ENCODE data around the gene LDHA.
A peak's percentile ranks its signal among the peaks of the same experiment; 100 is the strongest.

The LDHA gene

DNA sequence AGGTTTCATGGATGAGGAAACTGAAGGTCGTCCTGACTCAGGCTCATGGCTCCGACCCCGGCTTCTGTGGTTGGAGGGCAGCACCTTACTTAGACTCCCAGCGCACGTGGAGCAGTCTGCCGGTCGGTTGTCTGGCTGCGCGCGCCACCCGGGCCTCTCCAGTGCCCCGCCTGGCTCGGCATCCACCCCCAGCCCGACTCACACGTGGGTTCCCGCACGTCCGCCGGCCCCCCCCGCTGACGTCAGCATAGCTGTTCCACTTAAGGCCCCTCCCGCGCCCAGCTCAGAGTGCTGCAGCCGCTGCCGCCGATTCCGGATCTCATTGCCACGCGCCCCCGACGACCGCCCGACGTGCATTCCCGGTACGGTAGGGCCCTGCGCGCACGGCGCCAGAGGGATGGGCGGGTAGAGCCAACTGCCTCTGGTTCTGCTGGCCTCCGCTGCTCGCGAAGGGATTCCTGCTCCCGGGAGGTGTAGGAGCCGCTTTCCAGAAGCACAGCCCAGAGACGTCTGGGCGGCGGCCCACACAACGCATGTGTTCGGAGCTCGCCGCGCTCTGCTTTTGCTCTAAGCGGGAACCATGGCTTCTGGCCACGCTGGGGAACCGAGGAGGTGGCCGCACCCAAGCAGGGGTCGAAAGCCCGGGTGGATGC, at the start of gene LDHA:
LDHA (plus strand) TSS at position 289 of the 653 bp plus-strand sequence. CDS start 2,280 bp downstream, outside the sequence.
- peak; percentile 91 for DNase-seq

DNA sequence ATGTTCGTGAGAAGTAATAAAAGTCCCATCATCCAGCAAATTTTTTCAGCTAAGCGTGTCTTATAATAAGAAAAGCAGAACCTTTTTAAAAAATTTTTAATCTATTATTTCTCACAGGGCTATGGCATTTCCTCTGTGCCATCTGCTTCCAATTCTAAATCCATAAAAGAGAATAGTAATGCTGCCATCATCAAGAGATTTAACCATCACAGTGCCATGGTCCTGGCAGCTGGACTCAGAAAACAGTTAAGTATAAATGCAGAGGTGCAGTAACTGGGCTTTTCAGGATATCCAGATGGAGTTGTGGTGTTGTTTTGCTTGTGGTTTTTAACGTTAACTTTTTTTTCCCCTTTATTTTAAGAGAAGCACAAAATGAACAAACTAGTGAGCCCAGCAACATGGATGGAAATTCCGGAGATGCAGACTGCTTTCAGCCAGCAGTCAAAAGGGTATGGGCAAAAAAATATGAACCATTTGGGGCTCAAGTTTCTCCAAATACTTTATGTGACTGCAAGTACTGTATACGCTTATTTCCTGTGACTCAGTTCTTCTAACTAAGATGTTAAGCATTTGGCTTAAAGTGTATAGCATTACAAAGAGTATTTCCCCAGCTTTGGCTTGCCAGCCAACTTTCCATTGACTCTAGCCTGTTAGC, 46.8 kb upstream of the LDHA start:
- no peak for DNase-seq

DNA sequence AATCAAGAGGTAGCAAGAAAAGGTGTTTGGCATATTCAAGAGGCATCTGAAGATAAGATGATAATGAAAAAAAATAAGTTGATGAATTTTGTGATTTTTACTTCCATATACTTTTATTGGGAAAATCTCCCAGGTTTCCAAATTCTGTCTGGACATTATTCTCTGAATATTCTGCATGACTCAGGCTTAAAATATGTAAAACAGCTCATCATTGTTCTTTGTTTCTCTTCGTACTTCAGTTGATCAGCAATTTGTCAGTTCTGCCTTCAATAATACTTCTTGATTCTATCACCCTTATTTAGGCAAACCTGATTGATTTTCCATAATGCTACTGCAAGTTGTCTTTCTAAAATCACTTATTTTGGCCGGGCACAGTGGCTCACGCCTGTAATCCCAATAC, 41.8 kb upstream of the LDHA start:
- no peak for DNase-seq

DNA sequence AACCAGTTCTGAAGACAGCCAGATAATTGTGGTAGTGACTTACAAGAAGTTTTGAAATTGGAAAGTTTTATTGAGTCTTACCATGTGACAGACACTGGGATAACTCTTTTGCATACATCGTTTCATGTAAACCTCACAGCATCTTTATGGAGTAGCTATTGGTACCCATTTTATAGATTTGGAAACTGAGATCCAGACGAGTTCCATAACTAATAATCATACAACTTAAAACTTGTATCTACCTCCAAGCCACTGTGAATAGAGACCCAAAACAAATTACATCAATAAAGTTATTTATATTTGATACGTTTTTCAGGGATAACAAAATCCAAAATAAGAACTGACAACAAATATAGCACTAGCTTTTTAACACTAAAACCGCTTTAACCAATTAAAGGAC, 35.7 kb upstream of the LDHA start:
- no peak for DNase-seq

DNA sequence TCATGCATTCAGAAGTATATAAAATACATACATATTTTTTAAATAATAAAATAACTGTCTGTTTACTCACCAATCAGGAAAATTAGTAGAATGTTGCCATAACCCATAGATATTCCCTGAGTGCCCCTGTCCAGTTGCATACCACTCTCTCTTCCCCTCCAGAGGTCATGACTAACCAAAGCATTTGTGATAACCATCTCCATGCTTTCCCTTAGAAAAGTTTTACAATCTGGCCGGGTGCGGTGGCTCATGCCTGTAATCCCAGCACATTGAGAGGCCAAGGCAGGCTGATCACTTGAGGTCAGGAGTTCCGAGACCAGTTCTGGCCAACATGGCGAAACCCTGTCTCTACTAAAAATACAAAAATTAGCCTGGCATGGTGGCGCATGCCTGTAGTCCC, 33.2 kb upstream of the LDHA start:
- no peak for DNase-seq

DNA sequence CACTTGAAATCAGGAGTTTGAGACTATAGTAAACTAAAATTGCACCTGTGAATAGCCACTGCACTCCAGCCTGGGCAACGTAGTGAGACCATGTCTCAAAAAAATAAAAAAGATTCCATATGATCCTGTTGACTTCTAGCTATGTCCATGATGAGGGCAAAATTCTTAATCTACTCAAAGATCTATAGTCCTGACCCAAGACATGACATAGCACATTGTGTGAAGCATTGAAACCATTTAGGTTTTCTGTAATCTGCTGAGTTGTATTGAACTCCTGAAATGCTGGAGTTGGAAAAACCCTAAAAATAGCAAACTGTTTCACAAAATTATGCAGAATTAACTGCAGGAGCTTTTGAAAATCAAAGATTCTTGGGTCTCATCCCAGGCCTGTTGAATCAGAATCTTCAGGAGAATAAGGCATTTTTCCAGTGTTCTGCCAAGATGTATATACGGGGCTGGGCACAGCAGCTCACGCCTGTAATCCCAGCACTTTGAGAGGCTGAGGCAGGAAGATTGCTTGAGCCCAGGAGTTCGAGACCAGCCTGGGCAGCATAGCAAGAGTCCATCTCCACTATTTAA, 29.8 kb upstream of the LDHA start:
- no peak for DNase-seq

DNA sequence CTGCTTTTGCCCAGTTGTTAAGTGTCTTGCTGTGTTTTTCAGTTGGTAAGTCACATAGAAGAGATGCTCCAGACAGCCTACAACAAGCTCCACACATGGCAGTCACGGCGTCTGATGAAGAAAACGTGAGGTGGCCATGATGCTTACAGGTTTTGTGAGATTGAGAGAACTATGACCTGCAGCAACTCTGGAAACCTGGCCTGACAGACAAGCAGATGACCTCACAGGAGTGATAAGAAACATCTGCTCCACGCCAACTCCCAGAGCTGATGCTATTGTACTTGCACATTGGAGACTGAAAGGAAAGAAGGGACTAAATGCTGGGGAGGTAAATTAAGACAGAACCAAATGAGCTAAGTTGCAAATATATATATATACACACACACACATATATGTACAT, 28.6 kb upstream of the LDHA start:
- no peak for DNase-seq

DNA sequence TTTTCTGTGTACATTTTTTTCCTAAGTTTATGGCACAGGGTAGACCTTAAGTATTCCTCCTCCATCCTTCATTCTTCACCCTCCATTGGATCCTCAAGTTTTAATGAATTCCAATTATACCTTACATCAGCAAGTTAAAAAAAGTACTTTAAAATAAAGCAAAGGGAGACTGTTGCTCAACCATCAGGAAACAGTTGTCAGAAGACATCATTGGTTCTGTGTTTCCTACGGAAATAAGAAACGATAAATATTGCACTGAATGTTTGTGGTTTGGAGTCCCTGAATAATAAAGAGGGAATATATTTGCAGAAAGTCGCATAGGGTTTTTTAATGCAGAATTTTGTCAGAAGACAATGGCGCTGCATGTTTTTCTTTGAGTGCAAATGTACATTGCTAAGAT, 28.1 kb upstream of the LDHA start:
- DNase-seq, result no peak

DNA sequence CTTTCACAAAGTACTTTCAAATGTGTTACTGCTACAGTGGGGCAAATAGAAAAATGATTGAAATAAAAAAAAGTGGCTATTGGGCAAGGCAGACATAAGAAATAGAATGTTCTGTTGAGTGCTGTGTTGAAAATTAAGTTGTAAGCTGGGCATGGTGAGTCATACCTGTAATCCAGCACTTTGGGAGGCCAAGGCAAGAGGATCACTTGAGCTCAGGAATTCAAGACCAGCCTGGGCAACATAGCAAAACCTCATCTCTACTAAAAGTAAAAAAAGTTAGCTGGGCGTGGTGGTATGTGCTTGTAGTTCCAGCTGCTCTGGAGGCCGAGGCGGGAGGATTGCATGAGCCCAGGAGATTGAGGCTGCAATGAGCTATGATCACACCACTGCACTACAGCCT, 26.9 kb upstream of the LDHA start:
- DNase-seq, result no peak

DNA sequence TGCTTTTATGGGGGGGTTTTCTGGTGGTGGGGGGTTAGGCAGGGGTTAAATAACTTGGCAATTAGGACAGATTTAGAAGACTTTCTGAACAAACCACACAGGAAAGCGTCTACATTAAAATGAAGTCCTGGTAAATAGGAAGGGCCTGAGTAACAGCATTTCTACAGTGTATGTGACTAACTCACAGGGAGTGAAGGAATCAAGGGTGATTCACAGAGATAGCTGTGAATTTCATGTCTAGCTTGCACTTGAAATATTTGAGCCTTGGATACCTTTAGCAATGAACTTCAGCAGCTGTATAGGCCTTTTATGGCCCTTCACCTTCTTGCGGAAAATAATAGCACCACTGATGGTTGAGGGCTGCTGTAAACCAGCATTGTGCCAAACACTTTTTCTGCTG, 26.1 kb upstream of the LDHA start:
- DNase-seq, result no peak

DNA sequence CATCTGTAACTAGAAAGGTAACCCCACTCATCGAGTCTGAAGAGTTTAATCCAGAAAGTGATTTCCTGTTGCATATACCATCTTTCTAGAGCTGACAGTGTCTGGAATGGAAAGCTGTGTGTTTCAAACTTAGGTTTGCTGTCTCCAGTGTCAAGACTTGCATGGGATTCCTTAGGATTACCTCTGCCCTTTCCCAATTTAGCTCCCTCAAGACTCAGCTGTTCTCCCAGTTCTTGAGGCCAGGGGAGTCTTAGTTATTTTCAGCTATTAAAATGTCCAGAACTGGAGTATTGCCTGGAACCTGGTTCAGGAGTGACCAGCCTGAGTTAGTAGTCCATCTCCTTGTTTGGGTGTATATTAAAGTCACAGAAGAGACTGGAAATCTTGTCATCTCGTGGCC, 25.0 kb upstream of the LDHA start:
- no peak for DNase-seq

DNA sequence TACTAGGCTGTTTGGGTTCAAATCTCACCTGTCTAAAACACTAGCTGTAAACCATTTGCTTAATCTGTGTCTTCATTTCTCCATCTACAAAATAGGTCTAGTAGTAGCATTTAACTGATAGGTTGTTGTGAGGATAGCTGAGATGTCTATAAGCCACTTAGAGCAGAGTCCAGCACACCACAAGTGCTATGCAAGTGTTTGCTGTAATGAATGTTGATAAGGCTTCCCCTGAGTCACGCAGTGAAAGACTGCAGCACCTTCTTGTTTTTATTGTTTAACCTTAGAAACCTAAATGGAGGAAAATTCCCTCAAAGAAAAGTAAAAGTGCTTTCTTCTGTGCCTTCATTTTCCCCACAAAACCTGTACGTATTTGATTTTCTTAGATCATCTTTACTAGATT, 23.1 kb upstream of the LDHA start:
- DNase-seq, result no peak

DNA sequence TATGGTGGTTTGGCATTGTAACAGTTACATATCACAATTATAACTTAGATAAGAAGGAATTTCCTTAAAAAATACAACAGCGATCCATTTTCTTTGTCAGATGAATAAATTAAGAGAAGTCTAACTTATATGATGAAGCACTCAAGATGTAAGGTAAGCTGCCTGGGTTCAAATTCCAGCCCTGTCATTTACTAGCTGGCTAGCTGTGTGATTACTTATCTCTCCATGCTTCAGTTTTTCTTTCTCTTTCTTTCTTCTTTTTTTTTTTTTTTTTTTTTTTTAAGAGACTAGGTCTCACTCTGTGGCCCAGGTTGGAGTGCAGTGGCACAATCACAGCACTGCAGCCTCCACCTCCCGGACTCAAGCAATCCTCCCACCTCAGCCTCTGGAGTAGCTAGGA, 22.2 kb upstream of the LDHA start:
- no peak for DNase-seq

DNA sequence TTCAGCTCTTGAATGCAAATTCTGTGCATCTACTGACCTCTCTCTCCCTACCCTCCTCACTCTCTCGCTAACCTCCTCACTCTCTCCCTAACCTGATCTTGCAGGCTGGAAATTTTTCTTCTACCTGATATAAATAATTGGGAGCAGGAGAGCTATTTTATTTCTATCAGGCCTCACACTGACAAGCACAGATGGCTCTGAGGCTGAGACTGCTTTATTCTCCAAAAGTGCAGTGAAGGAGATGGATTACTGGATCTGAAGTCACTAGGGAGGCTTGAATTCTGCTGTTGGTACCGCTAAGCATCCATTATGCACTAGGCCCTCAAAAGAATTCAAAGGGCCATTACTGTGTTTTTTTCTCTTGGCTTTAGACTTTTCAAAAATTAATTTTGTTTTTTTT, 19.4 kb upstream of the LDHA start:
- no peak for DNase-seq

DNA sequence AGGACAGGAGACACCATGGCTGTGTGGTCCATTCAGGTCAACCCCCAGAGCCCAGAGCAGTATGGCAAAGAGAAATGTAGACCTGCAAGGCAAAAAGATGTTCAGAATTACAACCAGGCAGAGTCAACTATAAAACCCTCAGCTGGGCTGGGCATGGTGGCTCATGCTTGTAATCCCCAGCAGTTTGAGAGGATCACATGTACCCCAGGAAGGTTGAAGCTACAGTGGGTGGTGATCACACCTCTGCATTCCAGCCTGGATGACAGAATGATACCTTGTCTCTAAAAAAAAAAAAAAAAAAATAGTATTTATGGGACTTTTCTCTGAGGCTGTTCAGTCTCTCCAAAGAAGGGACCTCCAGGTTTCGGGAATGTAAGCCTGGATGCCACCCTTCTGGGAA, 18.4 kb upstream of the LDHA start:
- DNase-seq, result no peak

DNA sequence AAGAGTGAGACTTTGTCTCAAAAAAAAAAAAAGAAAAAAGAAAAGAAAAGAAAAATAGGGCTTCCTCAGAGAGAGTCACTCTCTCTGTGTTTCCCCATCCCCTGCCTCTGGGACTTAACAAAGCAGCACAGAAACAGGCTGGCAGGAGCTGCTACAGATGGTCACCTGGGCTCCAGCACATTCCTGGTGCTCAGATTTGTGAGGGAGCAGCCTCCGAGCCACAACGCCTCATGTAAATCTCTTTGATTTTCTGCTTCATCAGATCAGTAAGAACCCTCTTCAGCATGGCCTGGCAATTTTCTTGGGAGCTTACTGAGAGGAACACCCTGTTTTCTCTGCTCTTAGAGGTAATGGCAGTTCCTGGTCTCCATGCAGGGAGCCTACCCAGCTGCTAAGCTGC, 15.2 kb upstream of the LDHA start:
- DNase-seq, result no peak

DNA sequence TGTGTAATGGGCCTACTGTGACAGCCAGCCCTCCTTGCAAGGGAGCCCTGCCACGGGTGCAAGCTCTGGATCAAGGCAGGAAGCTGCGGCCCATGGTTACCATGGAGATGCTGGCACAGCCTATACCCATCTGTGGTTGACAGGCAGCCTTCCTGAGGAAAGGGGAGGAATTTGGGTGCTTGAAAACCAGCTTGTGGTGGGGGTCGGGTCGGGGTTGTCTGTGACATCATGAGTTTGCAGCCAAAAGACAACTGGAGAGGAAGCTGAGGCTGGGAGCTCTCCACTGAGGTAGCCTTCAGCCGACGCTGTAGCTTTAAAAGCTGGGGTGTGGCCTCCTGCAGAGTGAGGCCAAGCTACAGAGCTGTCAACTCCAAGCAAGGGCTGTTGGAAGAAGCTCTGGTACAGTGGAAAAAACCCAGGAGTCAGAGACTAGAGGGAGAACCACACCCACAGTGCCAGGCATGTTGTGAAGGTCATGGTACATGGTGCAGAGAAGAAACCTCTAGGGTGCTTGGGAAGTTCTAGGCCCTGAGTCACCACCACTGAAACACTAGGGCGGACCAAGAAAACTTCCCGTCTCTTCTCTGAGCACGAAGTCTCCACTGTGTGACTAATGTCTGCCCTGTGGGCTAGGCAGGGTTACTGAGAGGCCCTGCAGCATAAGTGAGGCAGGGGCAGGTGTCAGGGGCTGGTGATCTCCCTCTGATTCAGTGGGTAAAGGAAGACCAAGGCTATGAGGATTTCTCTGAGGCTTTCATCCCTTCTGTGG, 10.8 kb upstream of the LDHA start:
- DNase-seq, result peak; percentile 31

DNA sequence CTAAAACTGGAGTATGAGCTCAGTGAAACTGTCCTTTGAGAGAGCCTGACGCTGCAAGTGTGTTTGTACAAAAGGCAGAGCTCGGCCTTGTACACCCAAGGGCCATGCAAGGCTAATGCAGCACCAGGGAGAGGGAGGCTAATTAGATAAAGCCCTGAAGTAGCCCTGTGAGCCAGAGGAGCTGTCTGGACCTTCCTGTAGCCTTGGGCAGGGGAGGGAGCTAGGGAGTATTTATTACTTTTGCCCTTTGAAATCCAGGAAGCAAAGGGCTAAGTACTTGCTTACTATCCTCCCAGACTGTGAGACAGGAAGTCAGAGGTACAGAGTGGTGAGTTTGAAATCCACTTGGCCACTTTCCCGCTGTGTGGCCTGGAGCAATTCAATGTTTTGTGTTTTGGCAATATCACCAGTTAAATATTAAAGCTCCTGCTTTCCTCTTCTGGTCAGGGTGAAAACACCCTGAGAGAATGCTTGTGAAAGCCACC, 10.2 kb upstream of the LDHA start:
- no peak for DNase-seq

DNA sequence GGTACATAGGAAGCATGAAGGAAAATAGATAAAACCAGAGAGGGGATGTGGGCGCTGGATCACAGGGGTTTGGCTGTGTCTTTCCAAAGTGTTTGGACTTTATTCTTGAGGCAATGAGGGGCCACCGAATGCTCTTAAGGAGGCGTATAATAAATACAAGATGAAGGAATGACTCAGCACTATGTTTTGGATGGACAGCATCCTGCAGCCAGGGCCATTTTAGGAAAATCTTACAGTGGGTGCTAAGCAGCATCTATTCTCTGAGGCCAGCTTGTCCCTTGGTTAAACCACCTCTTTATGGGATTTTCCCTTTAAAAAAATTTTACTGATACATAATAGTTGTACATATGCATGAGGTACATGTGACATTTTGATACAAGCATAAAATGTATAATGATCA, 4.3 kb upstream of the LDHA start:
- DNase-seq, result no peak

DNA sequence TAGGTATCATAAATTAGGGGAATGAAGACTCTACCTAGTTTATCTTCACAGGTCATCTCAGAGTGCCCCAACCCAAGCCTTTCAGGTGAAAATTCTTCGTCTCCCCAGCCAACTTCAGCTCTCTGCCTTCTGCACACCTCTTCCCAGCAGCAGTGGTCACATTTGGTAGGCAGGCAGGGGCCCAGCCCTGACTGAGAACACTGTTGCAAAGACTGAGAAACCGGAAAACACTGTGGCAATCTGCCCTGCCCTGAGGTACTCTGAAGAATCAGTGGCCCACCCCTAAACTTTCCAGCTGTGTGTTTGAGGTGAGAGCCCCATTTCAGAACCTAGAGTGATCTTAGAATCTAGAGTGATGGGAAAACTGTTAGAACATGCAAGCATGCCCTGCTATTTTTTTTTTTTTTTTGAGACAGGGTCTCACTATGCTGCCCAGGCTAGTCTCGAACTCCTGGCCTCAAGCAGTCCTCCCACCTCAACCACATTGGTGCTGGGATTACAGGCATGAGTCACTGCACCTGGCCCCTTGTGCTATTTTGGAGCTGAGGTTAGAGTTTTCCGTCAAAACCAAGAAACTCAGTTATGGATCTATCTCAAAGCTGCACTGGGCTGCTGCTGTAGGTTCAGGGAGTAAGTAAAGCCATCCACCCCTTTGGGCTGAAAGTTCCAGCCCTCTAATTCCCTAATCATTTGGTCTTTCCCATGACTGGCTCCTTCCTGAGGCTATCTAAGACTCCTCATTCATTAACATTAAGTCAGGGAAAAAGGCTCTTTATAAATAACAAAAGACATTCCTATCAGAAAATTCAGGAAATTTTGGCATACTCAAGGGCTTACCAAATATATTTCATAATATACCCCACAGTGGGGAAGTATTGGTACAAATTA, 1.7 kb upstream of the LDHA start:
- no peak for DNase-seq

DNA sequence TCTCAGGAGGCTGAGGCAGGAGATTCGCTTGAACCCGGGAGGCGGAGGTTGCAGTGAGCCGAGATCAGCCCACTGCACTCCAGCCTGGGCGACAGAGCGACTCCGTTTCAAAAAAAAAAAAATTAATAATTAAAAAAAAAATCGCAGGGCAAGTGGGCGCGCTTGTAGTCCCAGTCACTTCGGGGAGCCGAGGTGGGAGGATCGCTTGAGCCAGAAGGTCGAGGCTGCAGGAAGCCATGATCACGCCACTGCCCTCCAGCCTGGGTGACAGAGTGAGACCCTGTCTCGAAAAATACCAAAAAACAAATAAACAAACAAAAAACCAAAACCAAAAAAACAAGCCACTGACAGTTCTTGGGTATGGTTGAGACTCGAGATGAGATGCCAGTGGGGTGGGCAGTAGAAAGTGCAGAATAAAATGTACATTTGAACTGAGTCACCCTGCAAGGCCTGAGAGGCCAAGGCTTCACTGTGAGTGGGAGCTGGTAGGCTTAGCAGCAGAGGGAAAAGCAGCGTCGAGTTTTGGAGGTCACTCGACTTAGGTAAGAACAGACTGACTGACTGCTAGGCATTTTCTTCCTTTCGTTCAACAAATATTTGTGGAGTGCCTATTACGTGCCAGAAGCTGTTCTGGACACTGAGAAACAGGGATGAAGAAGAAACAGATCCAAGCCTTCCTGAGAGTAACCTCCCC, 635 bp upstream of the LDHA start:
- DNase-seq, result no peak
